HepG2 (cell line): Measurements from ENCODE around the gene JTB. TPM values are rescaled to one million over a fixed set of nuclear protein-coding genes. Genes with fewer than 3 reads are reported as not detected.

Experiments used
- ATAC-seq: fragments of 200-7000 bp; cut with Tn5 transposase; 3 replicates; pipeline ENCODE4 v1.9.1; 2020; ENCODE audit warnings: mild to moderate bottlenecking, moderate library complexity
- BruUV-seq: library from RNA; stranded (reverse); fragments of 400-500 nt; replicated peaks from 2 replicates; lab custom pipeline; 2021; lab: Mats Ljungman, UMichigan
- CTCF ChIA-PET: fragments of 300-600 bp; formaldehyde crosslinking; extraction: SDS; loops from one replicate; lab custom pipeline; 2021; ENCODE audit warnings: low total read pairs, inconsistent platforms, low intra/inter-chr PET ratio; lab: Yijun Ruan, JAX
- POLR2A ChIA-PET: fragments of 350-600 bp; sonication (Branson Sonifier 250); formaldehyde crosslinking; loops from one replicate; lab custom pipeline; 2020; ENCODE audit warnings: antibody characterized with exemption, inconsistent platforms; lab: Yijun Ruan, JAX
- DNase-seq: peaks from one replicate; pipeline ENCODE4 v3.0.0-alpha.2; 2015; ENCODE audit warnings: low spot score
- FAIRE-seq: peaks from 3 replicates; lab custom pipeline; 2011; peaks lifted over from hg19 to GRCh38; lab: Jason Lieb, UNC
- H2AFZ ChIP-seq: one replicate; pipeline ENCODE4 v1.6.1; 2011; ENCODE audit warnings: low read length, inconsistent platforms
- H3K27ac ChIP-seq: fragments of 300-600 bp; 3 replicates; pipeline ENCODE4 v1.8.0; 2011; ENCODE audit warnings: mixed run types, mild to moderate bottlenecking, mixed read lengths, low read length, inconsistent platforms; ENCODE audit not compliant: insufficient read depth; ENCODE audit errors: extremely low read length
- H3K27me3 ChIP-seq, 2 experiments: fragments of 200-600 bp in 1 of 2; 2 replicates in 1 of 2; 3 replicates in 1 of 2; pipeline versions ENCODE4 v1.6.0 to v1.8.0; 2011; ENCODE audit warnings: low read length in 2 of 2, mild to moderate bottlenecking in 2 of 2, moderate library complexity in 2 of 2, inconsistent platforms in 1 of 2; ENCODE audit not compliant: insufficient read depth in 2 of 2, control insufficient read depth in 1 of 2
- H3K36me3 ChIP-seq, 2 experiments: fragments of 200-600 bp in 1 of 2; replicated peaks in 1 of 2; 2 replicates in 1 of 2; 3 replicates in 1 of 2; pipeline versions ENCODE4 v1.5.1 to v1.8.0; 2011; ENCODE audit warnings: low read length in 2 of 2, inconsistent platforms in 1 of 2; ENCODE audit not compliant: insufficient read depth in 2 of 2, control insufficient read depth in 1 of 2
- H3K4me1 ChIP-seq: 2 replicates; pipeline ENCODE4 v1.5.1; 2012; ENCODE audit warnings: low read length, inconsistent platforms; ENCODE audit not compliant: insufficient read depth
- H3K4me2 ChIP-seq: 2 replicates; pipeline ENCODE4 v1.6.0; 2011; ENCODE audit warnings: low read depth, low read length, inconsistent platforms
- H3K4me3 ChIP-seq, 3 experiments: fragments of 200-600 bp in 1 of 3; sonication (generic), shearing (Covaris generic) in 1 of 3; replicated peaks in 1 of 3; 2 replicates each; pipeline ENCODE4 v1.5.1; 2011 to 2016; ENCODE audit warnings: low read length in 3 of 3, inconsistent platforms in 2 of 3, low read depth in 2 of 3, mild to moderate bottlenecking in 2 of 3, control low read depth in 1 of 3, mixed read lengths in 1 of 3; ENCODE audit not compliant: insufficient read depth in 1 of 3
- H3K79me2 ChIP-seq: one replicate; pipeline ENCODE4 v1.6.1; 2011; ENCODE audit warnings: low read length, inconsistent platforms; ENCODE audit not compliant: insufficient read depth
- H3K9ac ChIP-seq: 2 replicates; pipeline ENCODE4 v1.6.0; 2011; ENCODE audit warnings: mild to moderate bottlenecking, low read depth, low read length, inconsistent platforms; ENCODE audit not compliant: insufficient read depth
- H3K9me3 ChIP-seq: 2 replicates; pipeline ENCODE4 v1.5.1; 2012; ENCODE audit warnings: mild to moderate bottlenecking, low read length
- H4K20me1 ChIP-seq: 2 replicates; pipeline ENCODE4 v1.6.0; 2011; ENCODE audit warnings: inconsistent platforms, mild to moderate bottlenecking, low read length, moderate library complexity; ENCODE audit not compliant: insufficient read depth
- AGO1 ChIP-seq: fragments of 200-400 bp; formaldehyde crosslinking; IDR thresholded peaks from 2 replicates; pipeline ENCODE4 v1.6.1; 2017; ENCODE audit warnings: mild to moderate bottlenecking, low read depth, low read length, moderate library complexity; ENCODE audit not compliant: poor library complexity, severe bottlenecking
- ATF1 ChIP-seq: IDR thresholded peaks from 2 replicates; pipeline ENCODE4 v1.6.1; 2016; ENCODE audit warnings: mild to moderate bottlenecking, control low read depth
- EP300 ChIP-seq, 3 experiments: sonication (generic) in 1 of 3; formaldehyde crosslinking in 1 of 3; IDR thresholded peaks; 2 replicates each; pipeline versions ENCODE4 v1.5.1 to v1.6.1; 2011 to 2020; ENCODE audit warnings: low read depth in 2 of 3, low read length in 2 of 3, borderline replicate concordance in 1 of 3, improper control_type of control experiment in 1 of 3, mild to moderate bottlenecking in 1 of 3, missing genetic modification reagents in 1 of 3, moderate library complexity in 1 of 3
- HNRNPUL1 ChIP-seq: fragments of 200-400 bp; formaldehyde crosslinking; IDR thresholded peaks from 2 replicates; pipeline ENCODE4 v1.6.1; 2017; ENCODE audit warnings: low read depth, mild to moderate bottlenecking, low read length, moderate library complexity
- KDM5B ChIP-seq: sonication (generic); formaldehyde crosslinking; IDR thresholded peaks from 2 replicates; pipeline ENCODE4 v1.4.0; 2020; ENCODE audit warnings: missing genetic modification reagents, mild to moderate bottlenecking, borderline replicate concordance
- RORA ChIP-seq: sonication (generic); formaldehyde crosslinking; IDR thresholded peaks from 2 replicates; pipeline ENCODE4 v1.5.0; 2020; ENCODE audit warnings: mild to moderate bottlenecking, missing genetic modification reagents, moderate library complexity
- STAT6 ChIP-seq: sonication (generic); formaldehyde crosslinking; IDR thresholded peaks from 2 replicates; pipeline ENCODE4 v1.4.0; 2020; ENCODE audit warnings: missing genetic modification reagents, mild to moderate bottlenecking, borderline replicate concordance
- ZBTB42 ChIP-seq: sonication (generic); formaldehyde crosslinking; IDR thresholded peaks from 2 replicates; pipeline ENCODE4 v1.5.0; 2020; ENCODE audit warnings: mild to moderate bottlenecking, missing genetic modification reagents
- ZBTB44 ChIP-seq: sonication (generic); formaldehyde crosslinking; IDR thresholded peaks from 2 replicates; pipeline ENCODE4 v1.4.0; 2020; ENCODE audit warnings: missing genetic modification reagents
- ZFYVE20 ChIP-seq: sonication (generic); formaldehyde crosslinking; IDR thresholded peaks from 2 replicates; pipeline ENCODE4 v1.8.0; 2023; ENCODE audit warnings: low read depth, mild to moderate bottlenecking, moderate library complexity, missing genetic modification reagents, borderline replicate concordance
- ZNF451 ChIP-seq: sonication (generic); formaldehyde crosslinking; IDR thresholded peaks from 2 replicates; pipeline ENCODE4 v1.5.0; 2020; ENCODE audit warnings: mild to moderate bottlenecking, missing genetic modification reagents
- ZNF574 ChIP-seq: sonication (generic); formaldehyde crosslinking; IDR thresholded peaks from 2 replicates; pipeline ENCODE4 v1.4.0; 2020; ENCODE audit warnings: missing genetic modification reagents
- ZNF615 ChIP-seq: sonication (generic); formaldehyde crosslinking; IDR thresholded peaks from 2 replicates; pipeline ENCODE4 v1.5.0; 2020; ENCODE audit warnings: mild to moderate bottlenecking, missing genetic modification reagents, borderline replicate concordance
- ZNF720 ChIP-seq: sonication (generic); formaldehyde crosslinking; IDR thresholded peaks from 2 replicates; pipeline ENCODE4 v1.4.0; 2020; ENCODE audit warnings: missing genetic modification reagents
- WGBS: methylation state at CpG from one replicate; pipeline ENCODE4 v1.1.6; 2017; ENCODE audit warnings: low lambda C conversion rate; 5-methylcytosine and 5-hydroxymethylcytosine counted together
- in situ Hi-C: cut with HindIII; loops from 2 replicates; pipeline ENCODE4 v1.10.0; 2017; ENCODE audit warnings: low pct_unique_long_range_greater_than_20kb; ENCODE audit not compliant: extremely low pct_ligation_motif_present
- intact Hi-C: fragments of 100-400 bp; cut with micrococcal nuclease; formaldehyde crosslinking; loops from one replicate; pipeline ENCODE4 v1.10.0; 2022; ENCODE audit not compliant: unreplicated experiment
- polyA plus RNA-seq, 8 experiments: library from polyadenylated mRNA; depleted of rRNA in 3 of 8; stranded (reverse) in 7 of 8; unstranded in 1 of 8; fragments of >200 nt; fragmentation: Illumina TruSeq in 4 of 8; extraction: Trizol in 4 of 8; gene quantifications; 2 replicates each; pipeline versions ENCODE4 v1.2.1 to v1.2.3, GENCODE V29; 2011 to 2016; ENCODE audit warnings: low read depth in 4 of 8, missing spikeins in 1 of 8, mixed read lengths in 1 of 8; ENCODE audit not compliant: insufficient read depth in 1 of 8
- total RNA-seq, 5 experiments: library from RNA; depleted of rRNA; stranded (reverse); fragments of >200 nt; fragmentation: Illumina TruSeq; extraction: Trizol; gene quantifications; 2 replicates each; pipeline ENCODE4 v1.2.3, GENCODE V29; 2016; ENCODE audit warnings: low read depth in 1 of 5

JTB gene
- total and polyA plus RNA-seq, 2 of the 13 experiments (the other 11 are each of a cell fraction or from before 2014, with no cell fraction given): 96.7 to 99.2 TPM

- FAIRE-seq (peak; percentile 82), DNase-seq (peak; percentile 98), ATAC-seq (peak; percentile 24)
- H4K20me1 ChIP-seq: peaks cover 12% of the 10 kb centered on the region
- peaks cover 27% of the 10 kb centered on the region for H3K4me1 ChIP-seq
- peak within 1 kb of the TSS; percentile 59 for H2AFZ ChIP-seq
- CTCF ChIA-PET: no interaction called here
- peak within 1 kb of the TSS; percentile 98 for H3K9ac ChIP-seq
- POLR2A ChIA-PET: interaction anchor here (0.6 to 7.5 kb wide), 43 partner anchors 9 to 382 kb away, joined by 3 to 92 read pairs (median 5); partner anchors contain the start of genes CHTOP, CREB3L4, CRTC2 and DENND4B
- intact Hi-C loops (no loop called here), in situ Hi-C loops (no loop called here)
- H3K9me3 ChIP-seq: no peaks in the 10 kb centered on the region
- peak within 1 kb of the TSS; percentile 76 for H3K4me2 ChIP-seq
- no TSS peak for BruUV-seq
- peak within 1 kb of the TSS; percentile 77 to 97 (median 94) for H3K4me3 ChIP-seq
- no peaks in the 10 kb centered on the region; a peak in 1 of 5 replicates for H3K27me3 ChIP-seq
- WGBS: 2% methylated on average over 22 of the region's 36 CpGs
- peak within 1 kb of the TSS; percentile 85 for H3K27ac ChIP-seq
- H3K36me3 ChIP-seq: peaks cover 2 to 16% of the 10 kb centered on the region in 2 experiments; a peak in 4 of 5 replicates
- H3K79me2 ChIP-seq: peaks cover 19% of the 10 kb centered on the region
- peak; percentile 50; the same call in 1 of the 2 replicates for TF ChIP-seq ZNF451
- TF ChIP-seq ZNF615: no peak
- peak; percentile 96 for TF ChIP-seq ATF1
- TF ChIP-seq ZNF720 (CRISPR knock-in tag): no peak
- TF ChIP-seq ZBTB44 (CRISPR knock-in tag): no peak
- no peak for TF ChIP-seq STAT6
- no peak for TF ChIP-seq RORA (CRISPR knock-in tag)
- TF ChIP-seq AGO1: no peak
- peak; percentile 22 to 76; a peak in 3 of 4 replicates for TF ChIP-seq EP300 (IDR thresholded peaks at IDR 0.05; ENCODE audit: low read depth in 2 of 2, low read length in 2 of 2)
- TF ChIP-seq EP300 (CRISPR knock-in tag; IDR thresholded peaks at IDR 0.05; ENCODE audit: borderline replicate concordance): peak; percentile 75
- peak; percentile 55; the same call in 1 of the 2 replicates for TF ChIP-seq KDM5B (CRISPR knock-in tag)
- no peak for TF ChIP-seq ZFYVE20 (CRISPR knock-in tag)
- TF ChIP-seq ZBTB42 (CRISPR knock-in tag): no peak
- peak; percentile 95 for TF ChIP-seq ZNF574 (CRISPR knock-in tag)
- no peak for TF ChIP-seq HNRNPUL1
Observed at GRCh38 chr1:153990468-153991150, 13.1 kb upstream of the JTB start, which contains the start of gene RPS27. Gene RPS27, plus strand, starts transcription at chr1:153990762. Its CDS starts 35 bp downstream, at chr1:153990797.
